Stomach (tissue), 9 donors: ENCODE data around the gene ZNF280D. TPM values are rescaled to one million over a fixed set of nuclear protein-coding genes. Genes with fewer than 3 reads are reported as not detected.

ENCODE experiments used
- DNase-seq, 2 donors: peaks; one replicate each; pipeline versions ENCODE4 v3.0.0 to v3.0.0-alpha.2; 2013 to 2019
- H3K27ac ChIP-seq, 5 donors: fragments of 200-600 bp in 4 of 5; sonication (generic) in 4 of 5; one replicate each; pipeline ENCODE4 v1.5.1; 2013 to 2019; ENCODE audit warnings: mild to moderate bottlenecking in 1 of 5, moderate library complexity in 1 of 5
- H3K27me3 ChIP-seq, 3 donors: fragments of 200-600 bp; sonication (generic); one replicate each; pipeline ENCODE4 v1.5.1; 2017 to 2019; ENCODE audit warnings: mixed run types in 1 of 3
- H3K36me3 ChIP-seq, 4 donors: fragments of 200-600 bp; sonication (generic); 1 replicate in 3 of 4; 2 replicates in 1 of 4; pipeline ENCODE4 v1.5.1; 2016 to 2019
- H3K4me1 ChIP-seq, 4 donors: fragments of 200-600 bp; sonication (generic); one replicate each; pipeline ENCODE4 v1.5.1; 2016 to 2019
- H3K4me3 ChIP-seq, 4 donors: fragments of 200-600 bp; sonication (generic) in 3 of 4; one replicate each; pipeline ENCODE4 v1.5.1; 2016 to 2019; ENCODE audit warnings: mild to moderate bottlenecking in 1 of 4
- H3K9me3 ChIP-seq, 4 donors: fragments of 200-600 bp; sonication (generic); one replicate each; pipeline ENCODE4 v1.5.1; 2016 to 2019
- CTCF ChIP-seq, 7 experiments: fragments of 450-650 bp in 4 of 7; fragments of 200-600 bp in 3 of 7; sonication (generic) in 3 of 7; IDR thresholded peaks; one replicate each; pipeline ENCODE4 v1.5.1; 2016 to 2019; ENCODE audit warnings: antibody characterized with exemption in 7 of 7, control low read depth in 2 of 7, mild to moderate bottlenecking in 1 of 7
- EP300 ChIP-seq: sonication (generic); formaldehyde crosslinking; IDR thresholded peaks from one replicate; pipeline ENCODE4 v1.6.1; 2017; ENCODE audit warnings: antibody characterized with exemption
- POLR2A ChIP-seq, 4 donors: fragments of 450-650 bp; IDR thresholded peaks; one replicate each; pipeline ENCODE4 v1.6.1; 2016; ENCODE audit warnings: antibody characterized with exemption in 4 of 4, control low read depth in 2 of 4, mild to moderate bottlenecking in 1 of 4, moderate library complexity in 1 of 4
- POLR2AphosphoS5 ChIP-seq, 3 donors: sonication (generic); formaldehyde crosslinking; IDR thresholded peaks; one replicate each; pipeline ENCODE4 v1.6.1; 2016; ENCODE audit warnings: antibody characterized with exemption in 3 of 3
- WGBS, 5 donors: extraction: QIAGEN DNeasy Blood & Tissue Kit in 3 of 5; methylation state at CpG; one replicate each; pipeline versions ENCODE4 v1.1.5 to v1.1.7; 2013 to 2018; 5-methylcytosine and 5-hydroxymethylcytosine counted together
- intact Hi-C: fragments of 100-400 bp; cut with DNase I; formaldehyde crosslinking; loops from one replicate; pipeline ENCODE4 v1.15.1; 2023; ENCODE audit warnings: low total_unique reads
- polyA plus RNA-seq, 3 donors: library from polyadenylated mRNA; stranded (reverse); fragments of 200-250 nt; gene quantifications; one replicate each; pipeline ENCODE4 v1.2.3, GENCODE V29; 2013
- total RNA-seq, 5 donors: library from RNA; depleted of rRNA; stranded (reverse); fragments of >200 nt; gene quantifications; one replicate each; pipeline versions ENCODE4 v1.1.0 to v1.2.3, GENCODE V29; 2014 to 2016
- donor health status: healthy with polysubstance abuse.
- donor health status: Bipolar disorder and iron deficiency.
- donor health status: healthy.

The ZNF280D gene
- total and polyA plus RNA-seq, 8 donors: 7.6 to 142 (median 33.3) TPM

- H3K27me3 ChIP-seq: no peaks in the 10 kb centered on the region
- no peak overlapping the region for H3K4me3 ChIP-seq
- peaks cover 0 to 3% (median 0%) of the 10 kb centered on the region in 4 donors for H3K9me3 ChIP-seq
- H3K4me1 ChIP-seq: no peaks in the 10 kb centered on the region
- no peaks in the 10 kb centered on the region for H3K36me3 ChIP-seq
- intact Hi-C loops: no loop called here
- DNase-seq: peak in 1 of 2 donors; percentile 13
- no peak overlapping the region for H3K27ac ChIP-seq
- 79 to 91% (median 81%) methylated on average over 4 of the region's 4 CpGs for WGBS, 5 donors
- TF ChIP-seq POLR2AphosphoS5 (IDR thresholded peaks at IDR 0.05): no peak
- TF ChIP-seq CTCF (IDR thresholded peaks at IDR 0.05): no peak
- TF ChIP-seq POLR2A (IDR thresholded peaks at IDR 0.05): no peak
- no peak for TF ChIP-seq EP300
These were observed 119.5 kb downstream of the ZNF280D start for GRCh38 chr15:56613811-56614210.

- no peak overlapping the region for H3K4me3 ChIP-seq
- peaks cover 0 to 12% (median 0%) of the 10 kb centered on the region in 4 donors for H3K9me3 ChIP-seq
- 41 to 90% (median 78%) methylated on average over 1 of the region's 1 CpG for WGBS, 5 donors
- H3K4me1 ChIP-seq: no peaks in the 10 kb centered on the region
- no peak for TF ChIP-seq POLR2A (IDR thresholded peaks at IDR 0.05)
- no peak for TF ChIP-seq CTCF (IDR thresholded peaks at IDR 0.05)
- TF ChIP-seq EP300: no peak
- intact Hi-C loops: no loop called here
- no peak for DNase-seq
- no peak overlapping the region for H3K27ac ChIP-seq
- no peaks in the 10 kb centered on the region for H3K27me3 ChIP-seq
- no peaks in the 10 kb centered on the region for H3K36me3 ChIP-seq
These were observed 124.3 kb downstream of the ZNF280D start for GRCh38 chr15:56608993-56609392.

- H3K4me3 ChIP-seq: no peak overlapping the region
- H3K27ac ChIP-seq: no peak overlapping the region
- peaks cover 0 to 14% (median under 1%) of the 10 kb centered on the region in 4 donors for H3K9me3 ChIP-seq
- no peaks in the 10 kb centered on the region for H3K27me3 ChIP-seq
- WGBS, 5 donors: 77 to 94% (median 86%) methylated on average over 1 of the region's 1 CpG
- intact Hi-C loops: no loop called here
- peak in 1 of 2 donors; percentile 7 for DNase-seq
- no peaks in the 10 kb centered on the region for H3K4me1 ChIP-seq
- no peak for TF ChIP-seq CTCF (IDR thresholded peaks at IDR 0.05)
- H3K36me3 ChIP-seq: no peaks in the 10 kb centered on the region
These were observed 125.0 kb downstream of the ZNF280D start for GRCh38 chr15:56608140-56608778.

- no peak overlapping the region for H3K27ac ChIP-seq
- 68 to 99% (median 86%) methylated on average over 2 of the region's 2 CpGs for WGBS, 5 donors
- TF ChIP-seq POLR2AphosphoS5 (IDR thresholded peaks at IDR 0.05) (no peak), CTCF (IDR thresholded peaks at IDR 0.05) (no peak), EP300 (no peak), POLR2A (IDR thresholded peaks at IDR 0.05) (no peak)
These were observed 131.1 kb downstream of the ZNF280D start for GRCh38 chr15:56602253-56602652.

More at GRCh38 chr15:56602253-56602652, 131.1 kb downstream of the ZNF280D start:
- peaks cover 0 to 35% (median 16%) of the 10 kb centered on the region in 4 donors for H3K9me3 ChIP-seq
- intact Hi-C loops: no loop called here
- H3K27me3 ChIP-seq: no peaks in the 10 kb centered on the region
- H3K4me3 ChIP-seq: no peak overlapping the region
- no peaks in the 10 kb centered on the region for H3K36me3 ChIP-seq
- no peak for DNase-seq
- H3K4me1 ChIP-seq: no peaks in the 10 kb centered on the region
